ENCODE data around the gene SKIDA1.

The SKIDA1 gene

GRCh38 chr10:21488246-21488956, 37.1 kb downstream of the SKIDA1 start:
- in situ Hi-C loops (cut with MboI; ENCODE audit: low sequenced_read_pairs): loop anchor here (25.0 kb wide), 3 partner anchors 201 to 1499 kb away; no protein-coding TSS in a partner anchor

- in situ Hi-C loops (cut with MboI; ENCODE audit: low sequenced_read_pairs): loop anchor here (25.0 kb wide), 3 partner anchors 200 to 1500 kb away; no protein-coding TSS in a partner anchor
Measured at GRCh38 chr10:21487416-21488180, 37.9 kb downstream of the SKIDA1 start.

GRCh38 chr10:21482821-21483220, 42.7 kb downstream of the SKIDA1 start:
- in situ Hi-C loops (cut with MboI; ENCODE audit: low sequenced_read_pairs): loop anchor here (25.0 kb wide), 3 partner anchors 196 to 1504 kb away; no protein-coding TSS in a partner anchor

GRCh38 chr10:21481407-21481806, 44.1 kb downstream of the SKIDA1 start:
- in situ Hi-C loops (cut with MboI; ENCODE audit: low sequenced_read_pairs): loop anchor here (25.0 kb wide), 3 partner anchors 194 to 1506 kb away; no protein-coding TSS in a partner anchor

GRCh38 chr10:21479570-21480315, 45.7 kb downstream of the SKIDA1 start:
- in situ Hi-C loops (cut with MboI; ENCODE audit: low sequenced_read_pairs): loop anchor here (25.0 kb wide), 3 partner anchors 192 to 1508 kb away; no protein-coding TSS in a partner anchor

GRCh38 chr10:21475393-21475792, 50.1 kb downstream of the SKIDA1 start:
- in situ Hi-C loops (cut with MboI; ENCODE audit: low sequenced_read_pairs): loop anchor here (25.0 kb wide), 3 partner anchors 188 to 1512 kb away; no protein-coding TSS in a partner anchor

- in situ Hi-C loops (cut with MboI; ENCODE audit: low sequenced_read_pairs): no loop called here
Measured at GRCh38 chr10:21473541-21473940, 51.9 kb downstream of the SKIDA1 start.

- in situ Hi-C loops (cut with MboI; ENCODE audit: low sequenced_read_pairs): no loop called here
Measured at GRCh38 chr10:21473135-21473534, 52.3 kb downstream of the SKIDA1 start.

- in situ Hi-C loops (cut with MboI; ENCODE audit: low sequenced_read_pairs): no loop called here
Measured at GRCh38 chr10:21468086-21468485, 57.4 kb downstream of the SKIDA1 start.

- in situ Hi-C loops (cut with MboI; ENCODE audit: low sequenced_read_pairs): no loop called here
Measured at GRCh38 chr10:21467633-21468032, 57.8 kb downstream of the SKIDA1 start.

- in situ Hi-C loops (cut with MboI; ENCODE audit: low sequenced_read_pairs): no loop called here
Measured at GRCh38 chr10:21464134-21464533, 61.3 kb downstream of the SKIDA1 start.
